Activated naive CD8-positive, alpha-beta T cell treated with anti-CD3 and anti-CD28 coated beads, Interleukin-2, amount 50 U/mL, for 24 hours (primary cell): Measurements from ENCODE around the gene FGD5.
"Not testable (repeated sequence)": the region's sequence is repeated elsewhere in the genome, so short reads cannot be mapped to it uniquely, and the experiment has no call there.

Experiments used
- ATAC-seq: fragments of 150-1000 bp; cut with Tn5 transposase; one replicate; pipeline ENCODE4 v1.10.0; 2021
- DNase-seq: peaks from one replicate; pipeline ENCODE4 v3.0.0; 2021
- H3K27ac Mint-ChIP-seq: one replicate; pipeline ENCODE4 v1.8.0; 2021; ENCODE audit warnings: mild to moderate bottlenecking, mixed read lengths
- H3K27me3 Mint-ChIP-seq: one replicate; pipeline ENCODE4 v1.8.0; 2021; ENCODE audit warnings: mixed read lengths
- H3K36me3 Mint-ChIP-seq: one replicate; pipeline ENCODE4 v1.8.0; 2021; ENCODE audit warnings: low read depth, mixed read lengths
- H3K4me1 Mint-ChIP-seq: one replicate; pipeline ENCODE4 v1.8.0; 2021; ENCODE audit warnings: mixed read lengths
- H3K4me3 Mint-ChIP-seq: one replicate; pipeline ENCODE4 v1.8.0; 2021; ENCODE audit warnings: mild to moderate bottlenecking, moderate library complexity, mixed read lengths
- H3K9me3 Mint-ChIP-seq: one replicate; pipeline ENCODE4 v1.8.0; 2021; ENCODE audit warnings: mixed read lengths

FGD5 gene

DNA sequence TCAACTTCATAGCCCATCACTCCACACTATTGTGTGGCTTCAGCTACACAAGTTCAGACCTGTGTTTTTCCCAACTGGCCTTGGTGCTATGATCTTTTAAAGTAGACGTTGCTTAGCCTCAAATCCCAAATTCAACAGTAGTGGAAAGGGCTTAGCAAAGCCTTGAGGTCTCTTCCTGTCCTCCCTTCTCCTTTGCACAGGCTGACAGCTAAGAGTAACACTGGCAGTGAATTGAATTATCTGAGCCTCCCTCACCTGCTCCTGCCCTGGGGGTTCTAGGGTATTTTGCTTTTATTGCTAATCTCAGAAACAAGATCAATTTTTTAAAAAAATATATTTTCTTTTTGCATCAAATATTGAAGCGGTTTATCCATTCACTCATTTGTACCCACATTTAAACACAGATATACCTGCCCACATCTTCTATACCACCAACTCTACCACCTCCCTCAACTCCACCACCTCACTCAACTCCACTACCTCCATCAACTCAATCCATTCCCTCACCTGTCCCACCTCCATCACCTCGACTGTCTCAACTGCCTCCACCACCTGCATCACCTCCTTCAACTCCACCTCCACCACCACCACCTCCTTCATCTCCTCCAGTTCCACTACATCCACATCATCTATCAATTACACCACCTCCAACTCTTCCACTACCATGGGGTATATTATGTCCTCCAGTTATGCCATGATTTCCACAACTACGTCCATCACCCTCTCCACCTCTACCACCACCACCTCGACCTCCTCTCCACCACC, 10.1 kb upstream of the FGD5 start:
- peaks cover 19% of the 10 kb centered on the region for H3K4me1 Mint-ChIP-seq
- H3K27ac Mint-ChIP-seq: no peak overlapping the region
- H3K36me3 Mint-ChIP-seq: no peaks in the 10 kb centered on the region
- H3K9me3 Mint-ChIP-seq: no peaks in the 10 kb centered on the region
- peaks cover 58% of the 10 kb centered on the region for H3K27me3 Mint-ChIP-seq
- ATAC-seq: no peak
- no peak overlapping the region for H3K4me3 Mint-ChIP-seq
- no peak for DNase-seq

DNA sequence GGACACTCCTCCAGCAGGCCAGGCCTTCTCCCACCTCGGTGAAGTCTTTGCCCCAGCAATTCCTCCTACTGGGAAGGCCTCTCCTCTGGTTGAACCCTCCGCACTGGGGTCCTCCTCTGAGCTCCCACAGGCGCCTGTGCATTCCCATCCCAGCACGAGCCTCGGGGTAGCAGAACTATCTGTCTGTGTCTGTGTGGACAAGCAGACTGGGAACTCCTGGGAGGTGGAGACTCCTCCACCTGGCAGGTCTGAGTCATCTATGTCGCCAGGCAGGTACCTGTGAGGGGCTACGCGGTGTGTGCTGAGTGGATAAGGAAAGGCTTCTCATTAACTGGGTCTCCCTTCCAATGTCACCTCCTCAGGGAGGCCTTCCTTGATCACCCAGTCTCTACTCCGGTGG, 9.2 kb upstream of the FGD5 start:
- DNase-seq, H3K36me3 Mint-ChIP-seq, ATAC-seq, H3K9me3 Mint-ChIP-seq, H3K27ac Mint-ChIP-seq, H3K4me3 Mint-ChIP-seq: not testable (repeated sequence)
- Mint-ChIP-seq H3K4me1 (peaks cover 15% of the 10 kb centered on the region), H3K27me3 (peaks cover 62% of the 10 kb centered on the region)

DNA sequence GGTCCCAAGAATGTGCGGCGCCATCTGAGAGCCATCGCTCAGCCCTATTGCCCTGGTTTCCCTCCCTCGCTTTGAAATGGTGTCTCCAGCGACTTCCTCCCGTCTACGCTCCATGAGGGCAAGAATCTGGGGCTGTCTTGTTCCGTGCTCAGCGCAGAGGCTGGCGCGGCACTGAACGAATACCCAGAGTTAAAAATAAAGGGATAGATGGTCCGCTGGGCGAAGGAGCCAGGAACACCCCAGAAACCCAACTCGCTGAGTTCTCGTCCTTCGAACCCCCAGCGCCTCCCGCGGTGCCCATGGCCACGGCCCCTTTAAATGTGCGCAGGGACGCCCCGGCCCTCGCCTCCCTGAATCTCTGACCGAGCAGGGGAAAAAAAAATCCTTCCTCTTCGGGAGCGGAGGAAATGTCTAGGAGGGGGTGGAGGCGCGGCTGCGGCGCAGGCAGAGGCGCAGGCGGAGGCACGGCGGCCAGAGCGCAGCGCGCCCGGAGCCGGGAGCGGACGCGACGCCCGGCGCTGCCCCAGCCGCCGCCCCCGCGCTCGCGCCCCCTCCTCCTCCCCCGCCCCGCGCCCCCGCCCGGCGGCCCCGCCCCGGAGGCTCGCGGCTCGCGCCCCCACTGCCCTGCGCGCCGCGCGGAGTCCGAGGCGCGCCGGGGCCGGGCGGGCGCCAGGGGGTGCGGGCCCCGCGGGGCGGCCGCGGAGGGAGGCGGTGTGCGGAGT, 8.5 kb upstream of the FGD5 start:
- H3K4me3 Mint-ChIP-seq: peak overlapping the region; percentile 14
- ATAC-seq (no peak), DNase-seq (no peak)

GRCh38 chr3:14810801-14811661, 7.7 kb upstream of the FGD5 start:
- no peak for ATAC-seq
- Mint-ChIP-seq H3K4me1 (peaks cover 7% of the 10 kb centered on the region), H3K27me3 (peaks cover 61% of the 10 kb centered on the region), H3K27ac (no peak overlapping the region), H3K4me3 (no peak overlapping the region), H3K36me3 (no peaks in the 10 kb centered on the region), H3K9me3 (no peaks in the 10 kb centered on the region)
- DNase-seq: no peak

More for the DNA sequence above, 8.5 kb upstream of the FGD5 start:
- Mint-ChIP-seq H3K9me3 (no peaks in the 10 kb centered on the region), H3K27ac (no peak overlapping the region), H3K4me1 (peaks cover 9% of the 10 kb centered on the region), H3K27me3 (peaks cover 61% of the 10 kb centered on the region), H3K36me3 (no peaks in the 10 kb centered on the region)

- Mint-ChIP-seq H3K4me3 (no peak overlapping the region), H3K27me3 (peaks cover 62% of the 10 kb centered on the region), H3K9me3 (no peaks in the 10 kb centered on the region), H3K36me3 (no peaks in the 10 kb centered on the region), H3K27ac (no peak overlapping the region), H3K4me1 (peaks cover 7% of the 10 kb centered on the region)
- ATAC-seq (no peak), DNase-seq (no peak)
These were observed 7.1 kb upstream of the FGD5 start for GRCh38 chr3:14811684-14812083.

GRCh38 chr3:14812196-14812790, 6.5 kb upstream of the FGD5 start:
- H3K4me3 Mint-ChIP-seq: no peak overlapping the region
- H3K9me3 Mint-ChIP-seq: no peaks in the 10 kb centered on the region
- DNase-seq (no peak), ATAC-seq (no peak)
- H3K4me1 Mint-ChIP-seq: peaks cover 3% of the 10 kb centered on the region
- H3K27me3 Mint-ChIP-seq: peaks cover 59% of the 10 kb centered on the region
- H3K36me3 Mint-ChIP-seq: no peaks in the 10 kb centered on the region
- no peak overlapping the region for H3K27ac Mint-ChIP-seq

GRCh38 chr3:14814411-14814871, 4.3 kb upstream of the FGD5 start:
- Mint-ChIP-seq H3K4me1 (peaks cover 3% of the 10 kb centered on the region), H3K36me3 (no peaks in the 10 kb centered on the region), H3K4me3 (no peak overlapping the region), H3K9me3 (no peaks in the 10 kb centered on the region), H3K27ac (no peak overlapping the region), H3K27me3 (peaks cover 52% of the 10 kb centered on the region)
- ATAC-seq (no peak), DNase-seq (no peak)

DNA sequence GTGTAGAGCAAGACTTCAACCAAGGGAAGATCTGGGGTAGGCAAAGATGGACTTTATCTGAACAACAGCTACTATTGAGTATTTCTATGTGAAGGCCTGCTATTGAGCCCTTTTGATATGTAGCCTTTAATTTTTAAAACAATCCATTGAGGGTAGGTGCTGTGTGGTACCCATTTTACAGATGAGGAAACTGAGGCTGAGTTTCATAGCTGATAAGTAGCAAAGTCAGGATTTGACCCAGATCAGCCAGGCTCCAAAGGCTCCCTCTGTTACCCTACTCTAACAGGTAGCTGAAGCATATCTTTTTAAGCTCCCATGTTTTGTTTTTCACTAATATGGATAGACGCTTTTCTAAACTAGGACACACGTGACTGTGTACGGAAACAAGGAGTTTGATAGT, 2.4 kb upstream of the FGD5 start:
- no peaks in the 10 kb centered on the region for H3K9me3 Mint-ChIP-seq
- DNase-seq: no peak
- no peak overlapping the region for H3K4me3 Mint-ChIP-seq
- H3K36me3 Mint-ChIP-seq: no peaks in the 10 kb centered on the region
- no peaks in the 10 kb centered on the region for H3K4me1 Mint-ChIP-seq
- H3K27ac Mint-ChIP-seq: no peak overlapping the region
- H3K27me3 Mint-ChIP-seq: peaks cover 38% of the 10 kb centered on the region
- no peak for ATAC-seq

- H3K27me3 Mint-ChIP-seq: peaks cover 10% of the 10 kb centered on the region
- ATAC-seq: no peak
- no peak overlapping the region for H3K27ac Mint-ChIP-seq
- H3K36me3 Mint-ChIP-seq: no peaks in the 10 kb centered on the region
- no peak for DNase-seq
- no peaks in the 10 kb centered on the region for H3K9me3 Mint-ChIP-seq
- peaks cover 1% of the 10 kb centered on the region for H3K4me1 Mint-ChIP-seq
- no peak overlapping the region for H3K4me3 Mint-ChIP-seq
These were observed 909 bp downstream of the FGD5 start for GRCh38 chr3:14819671-14820070.

GRCh38 chr3:14820156-14820555, 1.4 kb downstream of the FGD5 start:
- Mint-ChIP-seq H3K4me3 (no peak overlapping the region), H3K27ac (no peak overlapping the region), H3K9me3 (no peaks in the 10 kb centered on the region), H3K4me1 (peaks cover 4% of the 10 kb centered on the region), H3K36me3 (no peaks in the 10 kb centered on the region), H3K27me3 (peaks cover 6% of the 10 kb centered on the region)
- no peak for ATAC-seq
- DNase-seq: no peak

DNA sequence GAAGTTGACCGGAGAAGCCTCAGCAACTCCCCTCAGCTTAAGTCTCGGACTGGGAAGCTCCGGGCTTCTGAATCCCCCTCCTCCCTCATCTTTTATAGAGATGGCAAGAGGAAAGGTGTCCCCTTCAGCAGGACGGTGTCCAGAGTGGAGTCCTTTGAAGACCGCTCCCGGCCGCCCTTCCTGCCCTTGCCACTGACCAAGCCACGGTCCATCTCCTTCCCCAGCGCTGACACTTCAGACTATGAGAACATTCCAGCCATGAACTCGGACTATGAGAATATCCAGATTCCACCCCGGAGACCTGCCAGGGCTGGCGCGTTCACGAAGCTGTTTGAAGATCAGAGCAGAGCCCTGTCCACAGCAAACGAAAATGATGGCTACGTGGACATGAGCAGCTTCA, 2.4 kb downstream of the FGD5 start:
- ATAC-seq (no peak), DNase-seq (no peak)
- peaks cover 4% of the 10 kb centered on the region for H3K27me3 Mint-ChIP-seq
- H3K36me3 Mint-ChIP-seq: no peaks in the 10 kb centered on the region
- peaks cover 4% of the 10 kb centered on the region for H3K4me1 Mint-ChIP-seq
- H3K9me3 Mint-ChIP-seq: no peaks in the 10 kb centered on the region
- no peak overlapping the region for H3K4me3 Mint-ChIP-seq
- no peak overlapping the region for H3K27ac Mint-ChIP-seq

GRCh38 chr3:14822134-14822533, 3.4 kb downstream of the FGD5 start:
- H3K36me3 Mint-ChIP-seq: no peaks in the 10 kb centered on the region
- DNase-seq (no peak), ATAC-seq (no peak)
- H3K4me3 Mint-ChIP-seq: no peak overlapping the region
- H3K4me1 Mint-ChIP-seq: peaks cover 4% of the 10 kb centered on the region
- H3K9me3 Mint-ChIP-seq: no peaks in the 10 kb centered on the region
- no peak overlapping the region for H3K27ac Mint-ChIP-seq
- peaks cover 2% of the 10 kb centered on the region for H3K27me3 Mint-ChIP-seq

DNA sequence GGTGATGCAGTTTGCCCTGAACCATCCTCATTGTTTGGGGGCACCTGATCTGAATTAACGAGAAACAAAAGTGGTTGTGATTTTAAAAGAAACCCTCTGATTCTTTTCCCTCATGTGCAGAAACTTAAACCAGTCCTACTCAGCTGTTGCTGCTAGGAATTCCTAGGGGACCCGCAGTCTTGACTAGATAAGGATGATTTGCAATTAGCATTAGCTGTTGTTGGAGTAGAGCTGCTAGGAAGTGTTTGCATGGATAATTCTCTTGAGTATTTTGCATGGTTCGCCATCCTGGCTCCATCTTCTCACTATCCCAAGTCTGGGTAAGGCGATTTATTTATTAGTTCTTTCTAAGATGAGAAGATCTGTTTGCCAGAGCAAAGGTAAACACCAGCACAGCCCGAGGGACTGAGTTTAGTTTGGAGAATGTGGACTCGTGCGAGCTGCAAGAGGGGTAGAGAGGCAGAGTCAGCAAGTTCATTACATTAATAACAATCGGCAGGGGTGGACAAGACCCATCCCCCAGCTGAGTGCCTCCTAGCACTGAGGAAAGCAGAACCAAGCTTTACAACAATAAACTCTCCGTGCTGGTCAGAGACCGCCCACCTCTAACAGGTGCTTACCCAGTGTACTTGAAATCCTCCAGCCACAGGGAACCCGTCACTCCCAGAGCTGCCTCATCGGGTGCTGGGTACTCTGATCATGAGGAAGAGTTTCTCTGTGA, 4.1 kb downstream of the FGD5 start:
- no peak for DNase-seq
- Mint-ChIP-seq H3K4me1 (peaks cover 4% of the 10 kb centered on the region), H3K9me3 (no peaks in the 10 kb centered on the region), H3K27me3 (peaks cover 3% of the 10 kb centered on the region), H3K27ac (no peak overlapping the region), H3K36me3 (no peaks in the 10 kb centered on the region), H3K4me3 (no peak overlapping the region)
- no peak for ATAC-seq

GRCh38 chr3:14823393-14823792, 4.6 kb downstream of the FGD5 start:
- DNase-seq (no peak), ATAC-seq (no peak)
- Mint-ChIP-seq H3K36me3 (no peaks in the 10 kb centered on the region), H3K4me3 (no peak overlapping the region), H3K4me1 (peaks cover 4% of the 10 kb centered on the region), H3K9me3 (no peaks in the 10 kb centered on the region), H3K27ac (no peak overlapping the region), H3K27me3 (peaks cover 6% of the 10 kb centered on the region)
